HG03378 (cell line): ENCODE results near the gene LZTS2.

Experiments used
- ATAC-seq: cut with Tn5 transposase; IDR thresholded peaks from one replicate; pipeline ENCODE4 v1.9.1; 2021; ENCODE audit warnings: mild to moderate bottlenecking, moderate library complexity; ENCODE audit not compliant: unreplicated experiment

LZTS2 gene

GRCh38 chr10:101012525-101013364 is 13.1 kb downstream of the LZTS2 start:
- ATAC-seq: peak; percentile 81

GRCh38 chr10:101013365-101013825 is 13.8 kb downstream of the LZTS2 start:
- ATAC-seq: no peak

DNA sequence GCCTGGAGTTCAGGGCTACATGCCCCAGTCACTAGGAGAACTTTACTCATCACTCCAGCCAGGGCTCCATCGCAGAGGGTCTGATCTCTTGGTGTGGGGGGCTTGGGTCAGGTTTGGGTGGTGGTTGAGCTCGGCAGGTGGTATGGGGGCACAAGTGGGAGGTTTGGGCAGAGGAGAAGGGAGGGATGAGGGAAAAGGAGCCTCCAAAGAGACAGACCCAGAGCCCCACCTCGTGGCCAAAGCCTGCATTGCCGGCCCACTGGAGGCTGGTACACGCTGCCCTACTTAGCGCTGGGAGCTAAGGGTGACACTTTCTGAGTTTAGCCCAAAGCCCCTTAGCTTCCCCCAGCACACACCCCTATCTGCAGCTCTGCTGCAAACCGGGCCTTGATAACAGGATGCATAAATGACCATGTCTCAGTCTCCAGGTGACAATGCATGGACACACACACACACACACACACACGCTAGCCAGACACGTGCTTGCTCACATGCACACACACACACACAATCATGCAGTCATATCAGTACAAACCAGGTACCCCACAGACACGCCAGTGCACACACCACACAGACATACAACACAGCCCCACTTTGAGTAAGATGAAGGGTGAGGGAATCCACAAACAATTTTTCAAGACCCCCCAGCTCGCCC is 14.7 kb downstream of the LZTS2 start:
- no peak for ATAC-seq

GRCh38 chr10:101014966-101015581 is 15.5 kb downstream of the LZTS2 start:
- no peak for ATAC-seq

DNA sequence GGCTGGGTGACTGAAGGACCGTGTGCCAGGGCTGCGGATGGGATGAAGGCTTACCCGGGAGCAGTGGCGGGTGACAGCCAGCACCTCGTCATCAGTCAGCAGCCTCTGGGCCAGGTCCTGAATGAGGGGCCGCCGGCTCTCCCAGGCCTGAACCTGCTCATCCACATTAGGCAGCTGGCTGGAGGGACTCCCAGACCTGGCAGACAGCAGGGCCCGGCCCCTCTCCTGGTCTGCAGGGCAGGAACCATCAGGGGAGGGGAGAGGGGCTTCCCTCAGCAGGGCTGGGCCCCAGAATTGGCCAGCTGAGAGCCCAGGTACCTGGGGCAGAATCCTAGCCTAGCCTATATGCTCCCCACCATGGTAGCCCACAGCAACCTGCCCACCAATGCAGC is 16.0 kb downstream of the LZTS2 start:
- no peak for ATAC-seq

GRCh38 chr10:101016814-101017213 is 17.2 kb downstream of the LZTS2 start:
- no peak for ATAC-seq

DNA sequence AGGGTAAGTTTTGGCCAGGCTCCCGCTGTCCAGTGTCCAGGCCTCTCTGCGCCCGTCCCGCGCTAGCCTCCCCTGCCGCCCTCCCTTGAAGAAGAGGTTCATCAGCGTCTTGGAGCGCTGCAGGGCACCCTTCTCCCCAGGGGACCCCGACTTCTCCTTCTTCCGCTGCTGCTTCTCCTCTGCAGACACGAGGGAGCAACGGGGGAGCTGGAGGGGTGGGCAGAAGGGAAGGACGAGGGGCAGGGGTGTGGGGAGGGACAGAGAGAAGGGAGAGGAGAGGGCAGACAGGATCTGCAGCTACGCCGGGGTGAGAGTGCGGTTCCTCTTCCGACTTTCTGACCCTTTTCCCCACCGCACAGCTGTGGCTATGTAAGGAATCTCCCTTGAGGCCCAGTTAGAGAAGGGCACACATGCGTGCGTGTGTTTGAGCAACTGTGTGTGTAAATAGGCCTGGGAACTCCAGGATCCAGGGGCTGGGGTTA is 18.6 kb downstream of the LZTS2 start:
- ATAC-seq: no peak

DNA sequence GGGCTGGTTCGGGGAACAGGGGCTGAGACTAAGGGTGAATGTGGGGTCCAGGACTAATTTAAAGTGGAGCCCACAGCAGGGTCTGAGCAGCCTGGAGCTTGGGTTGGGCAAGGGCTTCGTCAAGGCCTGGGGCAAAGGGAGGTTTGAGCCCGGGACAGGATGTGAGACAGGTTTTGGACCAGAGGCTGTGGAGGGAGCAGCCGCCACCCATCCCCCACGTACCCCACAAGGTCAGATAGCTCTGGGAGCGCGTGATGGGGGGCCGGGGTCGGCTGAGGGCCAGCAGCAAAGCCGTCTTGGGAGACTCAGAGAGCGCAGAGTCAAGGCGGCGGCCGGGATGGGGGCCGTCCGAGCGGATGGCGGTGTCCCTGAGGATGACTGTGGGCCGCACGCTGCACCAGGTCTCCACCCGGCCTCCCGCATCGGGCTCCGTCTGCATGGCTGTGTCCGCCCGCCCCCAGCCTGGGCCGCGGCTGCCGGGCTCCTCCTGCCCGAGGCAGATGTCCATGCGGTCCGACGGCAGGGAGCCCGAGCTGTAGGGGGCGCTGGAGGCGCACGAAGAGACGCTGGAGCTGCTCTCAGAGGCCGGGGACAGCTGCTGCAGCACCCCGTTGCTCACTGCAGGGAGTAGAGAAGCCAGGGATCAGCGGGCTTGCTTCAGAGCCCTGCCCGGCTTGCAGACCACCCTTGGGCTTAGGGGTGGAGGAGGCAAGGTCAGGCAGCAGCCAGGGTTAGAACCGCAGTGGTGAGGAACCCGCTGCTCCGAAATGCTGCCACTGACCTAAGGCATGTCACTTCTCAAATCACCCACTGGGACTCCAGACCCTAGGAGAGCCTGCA is 19.2 kb downstream of the LZTS2 start:
- ATAC-seq: no peak

DNA sequence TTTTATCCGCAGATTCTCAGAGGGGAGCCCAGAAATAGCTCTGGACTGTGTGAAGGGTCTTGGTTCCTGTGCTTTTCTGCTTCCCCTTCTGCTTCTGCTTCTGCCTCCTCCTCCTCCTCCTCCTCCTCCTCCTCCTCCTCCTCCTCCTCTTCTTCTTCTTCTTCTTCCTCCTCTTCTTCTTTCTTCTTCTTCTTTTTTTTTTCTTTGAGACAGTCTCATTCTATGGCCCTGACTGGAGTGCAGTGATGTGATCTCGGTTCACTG is 19.8 kb downstream of the LZTS2 start:
- no peak for ATAC-seq

GRCh38 chr10:101020427-101021075 is 20.9 kb downstream of the LZTS2 start:
- no peak for ATAC-seq

DNA sequence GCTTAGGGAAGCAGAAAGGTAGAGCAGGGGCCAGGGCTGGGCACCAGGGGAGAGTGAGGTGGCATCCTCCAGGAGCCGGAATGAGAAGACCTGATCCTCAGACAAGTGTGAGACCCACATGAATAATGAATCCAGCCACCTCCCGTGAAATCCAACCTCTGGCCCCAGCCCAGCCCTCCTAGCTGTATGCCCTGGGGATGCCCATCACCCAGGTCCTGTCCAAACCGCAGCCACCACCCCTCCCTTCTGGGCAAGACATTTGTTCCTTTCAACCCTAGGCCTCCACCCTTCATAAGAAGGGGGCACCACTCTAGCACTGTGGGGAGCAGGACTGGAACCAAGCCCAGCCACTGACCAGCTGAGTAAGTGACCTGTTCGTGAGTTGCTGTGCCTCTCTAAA is 21.6 kb downstream of the LZTS2 start:
- ATAC-seq: no peak

DNA sequence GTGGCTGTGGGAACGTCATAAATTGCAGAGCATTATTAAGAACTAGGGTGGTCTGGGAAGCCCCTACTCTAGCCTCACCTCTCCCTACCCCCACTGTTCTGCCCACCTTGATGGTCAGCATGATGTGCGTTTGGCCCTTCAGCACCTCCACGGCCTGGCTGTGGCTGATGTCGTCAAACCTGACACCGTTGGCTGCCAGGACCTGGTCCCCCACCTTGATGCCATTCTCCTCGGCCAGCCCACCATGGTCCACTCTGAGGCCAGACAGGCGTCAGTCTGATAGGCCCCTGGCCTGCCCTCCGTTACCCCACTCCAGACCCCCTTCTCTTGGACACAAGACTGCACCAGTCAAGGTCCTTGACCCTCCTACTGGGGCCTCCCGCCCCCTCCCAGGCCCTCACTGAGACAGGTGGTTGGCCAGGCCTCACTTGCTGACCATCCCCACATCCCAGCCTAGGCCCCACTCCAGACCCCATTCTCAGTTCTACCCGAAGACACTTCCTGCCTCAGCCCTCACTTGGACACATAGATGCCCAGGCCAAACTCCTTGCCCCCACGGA is 22.2 kb downstream of the LZTS2 start:
- no peak for ATAC-seq

DNA sequence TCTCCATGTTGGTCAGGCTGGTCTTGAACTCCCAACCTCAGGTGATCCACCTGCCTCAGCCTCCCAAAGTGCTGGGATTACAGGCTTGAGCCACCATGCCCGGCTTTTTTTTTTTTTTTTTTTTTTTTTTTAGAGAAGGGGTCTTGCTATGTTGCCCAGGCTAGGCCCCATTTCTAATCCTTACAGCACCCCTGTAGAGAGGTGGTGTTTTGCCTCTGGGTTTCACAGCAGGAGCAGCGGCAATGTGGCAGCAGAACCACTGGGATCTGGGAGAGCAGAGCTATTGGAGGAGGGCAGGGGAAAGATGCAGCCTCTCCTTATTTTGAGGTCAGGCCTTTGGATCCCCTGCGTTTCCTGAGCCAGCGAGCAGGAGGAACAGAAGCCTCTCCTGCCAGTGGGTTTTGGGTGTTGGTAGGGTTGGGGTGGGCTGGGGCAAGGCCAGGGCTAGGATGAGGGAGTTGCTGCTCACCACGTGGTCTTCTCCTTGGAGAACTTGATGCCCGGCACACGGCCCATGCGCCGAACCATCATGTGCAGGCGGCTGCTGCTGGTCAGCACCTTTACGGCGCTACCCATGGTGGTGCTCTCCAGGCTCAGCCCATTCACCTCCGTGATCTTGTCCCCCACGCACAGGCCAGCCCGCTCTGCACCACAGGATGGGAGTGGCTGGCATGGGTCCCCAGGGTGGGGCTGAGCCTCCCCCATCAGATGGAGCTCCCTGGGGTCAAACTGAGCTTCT is 23.5 kb downstream of the LZTS2 start:
- no peak for ATAC-seq

DNA sequence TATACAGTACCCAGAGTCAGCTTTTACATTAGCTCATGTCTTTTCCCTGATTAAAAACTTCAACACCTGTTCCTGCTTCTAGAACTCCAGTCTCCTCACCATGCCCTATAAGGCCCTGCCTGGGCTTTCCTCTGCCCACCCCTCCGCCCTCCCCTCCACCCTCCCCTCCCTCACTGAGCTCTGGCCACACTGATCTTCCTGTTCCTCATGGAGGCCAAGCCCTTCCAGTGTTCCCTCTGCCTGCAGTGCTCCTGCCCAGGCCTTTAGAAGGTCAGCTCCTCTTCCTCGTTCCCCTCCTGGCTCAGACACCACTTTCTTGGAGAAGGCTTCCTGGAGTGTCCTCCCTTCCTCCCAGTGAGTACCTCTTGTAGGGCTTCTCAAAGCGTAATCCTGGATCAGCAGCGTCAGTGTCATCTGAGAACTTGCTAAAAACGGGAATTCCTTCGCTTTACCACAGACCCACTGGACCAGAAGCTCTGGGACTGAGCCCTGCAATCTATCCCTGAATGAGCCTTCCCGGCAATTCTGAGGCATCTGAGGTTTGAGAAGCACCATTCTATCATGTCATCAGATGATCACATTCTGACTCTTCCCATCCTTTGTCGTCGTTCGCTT is 27.6 kb downstream of the LZTS2 start:
- no peak for ATAC-seq

- ATAC-seq: no peak
These were observed 29.1 kb downstream of the LZTS2 start for GRCh38 chr10:101028446-101029337.

DNA sequence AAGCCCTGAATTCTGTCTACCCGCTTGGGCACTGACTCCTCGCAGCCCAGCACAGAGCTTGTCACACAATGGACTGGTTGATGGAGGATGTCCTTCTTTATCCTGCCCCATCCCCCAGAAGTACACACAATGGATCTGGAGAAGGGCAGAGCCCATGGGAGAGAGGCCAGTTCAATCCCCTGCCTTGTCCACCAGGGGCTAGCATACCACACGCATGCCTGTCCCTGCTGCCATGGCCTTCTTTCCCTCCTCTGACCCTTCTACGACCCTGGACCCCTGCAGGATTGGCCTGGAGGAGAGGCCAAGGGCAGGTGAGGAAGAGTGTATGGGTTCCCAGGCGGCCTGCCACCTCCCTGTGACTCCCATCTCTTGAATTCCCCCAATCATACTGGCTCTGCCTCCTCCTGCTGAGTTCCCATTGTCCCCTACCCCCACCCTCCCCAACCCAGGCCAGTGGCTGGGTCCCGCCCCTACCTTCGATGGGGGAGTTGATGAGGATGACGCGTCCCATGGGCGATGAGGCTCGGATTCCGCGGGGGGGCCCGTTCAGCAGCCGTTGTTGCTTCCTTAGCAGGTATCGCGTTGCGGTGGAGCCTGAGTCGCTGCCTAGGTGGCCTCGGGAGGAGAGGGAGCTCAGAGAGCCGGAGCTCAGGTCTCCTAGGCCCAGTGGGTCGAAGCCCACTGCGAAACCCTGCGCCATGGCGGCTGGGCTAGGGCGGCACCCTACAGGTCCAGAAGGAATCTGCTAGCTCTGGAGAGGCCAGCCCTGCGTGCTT is 30.1 kb downstream of the LZTS2 start:
- ATAC-seq: no peak

GRCh38 chr10:101030496-101031127 is 31.0 kb downstream of the LZTS2 start:
- ATAC-seq: no peak
